Measurements from ENCODE around the gene NFIX. TPM values are rescaled to one million over a fixed set of nuclear protein-coding genes. Genes with fewer than 3 reads are reported as not detected.

The NFIX gene
- polyA plus RNA-seq, 1 donor from 2014 or later: 0.09 TPM

GRCh38 chr19:13005253-13005652, 10.0 kb downstream of the NFIX start:
- H3K4me3 Mint-ChIP-seq: no peak overlapping the region
- peaks cover under 1% of the 10 kb centered on the region for H3K36me3 Mint-ChIP-seq
- H3K27me3 Mint-ChIP-seq: peaks cover 23% of the 10 kb centered on the region
- no peaks in the 10 kb centered on the region for H3K9me3 Mint-ChIP-seq
- H3K27ac Mint-ChIP-seq: peak overlapping the region in 2 of 3 donors; percentile 9 to 42
- H3K4me1 Mint-ChIP-seq: peaks cover 0 to 4% (median 0%) of the 10 kb centered on the region in 3 donors

- peaks cover 0 to 4% (median 0%) of the 10 kb centered on the region in 3 donors for H3K4me1 Mint-ChIP-seq
- H3K36me3 Mint-ChIP-seq: no peaks in the 10 kb centered on the region
- H3K27me3 Mint-ChIP-seq: peaks cover 28% of the 10 kb centered on the region
- no peak overlapping the region for H3K27ac Mint-ChIP-seq
- H3K4me3 Mint-ChIP-seq: peak overlapping the region in 1 of 4 donors; percentile 27
- no peaks in the 10 kb centered on the region for H3K9me3 Mint-ChIP-seq
Measured at GRCh38 chr19:13005861-13006370, 10.6 kb downstream of the NFIX start.

- Mint-ChIP-seq H3K4me1 (peaks cover 0 to 4% (median 0%) of the 10 kb centered on the region in 3 donors), H3K4me3 (no peak overlapping the region), H3K36me3 (peaks cover 2% of the 10 kb centered on the region), H3K9me3 (no peaks in the 10 kb centered on the region), H3K27me3 (peaks cover 35% of the 10 kb centered on the region), H3K27ac (no peak overlapping the region)
Measured at GRCh38 chr19:13006431-13007281, 11.4 kb downstream of the NFIX start.

- Mint-ChIP-seq H3K27ac (no peak overlapping the region), H3K9me3 (no peaks in the 10 kb centered on the region), H3K36me3 (peaks cover 2% of the 10 kb centered on the region), H3K4me1 (peaks cover 0 to 4% (median 0%) of the 10 kb centered on the region in 3 donors), H3K4me3 (no peak overlapping the region), H3K27me3 (peaks cover 36% of the 10 kb centered on the region)
Measured at GRCh38 chr19:13007292-13008045, 12.2 kb downstream of the NFIX start.

- Mint-ChIP-seq H3K27me3 (peaks cover 47% of the 10 kb centered on the region), H3K27ac (peak overlapping the region in 2 of 3 donors; percentile 14 to 65), H3K36me3 (peaks cover 2% of the 10 kb centered on the region), H3K4me3 (peak overlapping the region in 2 of 4 donors; percentile 41 to 52), H3K9me3 (no peaks in the 10 kb centered on the region), H3K4me1 (peaks cover 7 to 8% (median 8%) of the 10 kb centered on the region in 3 donors)
Measured at GRCh38 chr19:13008926-13009787, 13.9 kb downstream of the NFIX start.

- H3K4me1 Mint-ChIP-seq: peaks cover 8 to 13% (median 10%) of the 10 kb centered on the region in 3 donors
- no peak overlapping the region for H3K4me3 Mint-ChIP-seq
- H3K27ac Mint-ChIP-seq: peak overlapping the region in 2 of 3 donors; percentile 50 to 78
Measured at GRCh38 chr19:13010038-13010991, 15.0 kb downstream of the NFIX start.

GRCh38 chr19:13010992-13011652, 15.8 kb downstream of the NFIX start:
- peak overlapping the region in 1 of 3 donors; percentile 78 for H3K27ac Mint-ChIP-seq
- no peaks in the 10 kb centered on the region for H3K9me3 Mint-ChIP-seq
- H3K4me3 Mint-ChIP-seq: peak overlapping the region in 2 of 4 donors; percentile 9 to 75
- H3K27me3 Mint-ChIP-seq: peaks cover 59% of the 10 kb centered on the region
- H3K36me3 Mint-ChIP-seq: peaks cover 2% of the 10 kb centered on the region
- H3K4me1 Mint-ChIP-seq: peaks cover 8 to 13% (median 10%) of the 10 kb centered on the region in 3 donors

More at GRCh38 chr19:13010038-13010991, 15.0 kb downstream of the NFIX start:
- peaks cover 2% of the 10 kb centered on the region for H3K36me3 Mint-ChIP-seq
- H3K9me3 Mint-ChIP-seq: no peaks in the 10 kb centered on the region
- H3K27me3 Mint-ChIP-seq: peaks cover 55% of the 10 kb centered on the region

- Mint-ChIP-seq H3K27me3 (peaks cover 61% of the 10 kb centered on the region), H3K36me3 (peaks cover 2% of the 10 kb centered on the region), H3K27ac (peak overlapping the region in 2 of 3 donors; percentile 50 to 78), H3K4me1 (peaks cover 8 to 18% (median 11%) of the 10 kb centered on the region in 3 donors), H3K9me3 (no peaks in the 10 kb centered on the region), H3K4me3 (peak overlapping the region in 1 of 4 donors; percentile 12)
Measured at GRCh38 chr19:13011653-13012389, 16.5 kb downstream of the NFIX start.

GRCh38 chr19:13012390-13012689, 17.1 kb downstream of the NFIX start:
- H3K9me3 Mint-ChIP-seq: no peaks in the 10 kb centered on the region
- peaks cover 2% of the 10 kb centered on the region for H3K36me3 Mint-ChIP-seq
- peaks cover 65% of the 10 kb centered on the region for H3K27me3 Mint-ChIP-seq
- H3K4me3 Mint-ChIP-seq: peak overlapping the region in 3 of 4 donors; percentile 77 to 93 (median 92)
- H3K4me1 Mint-ChIP-seq: peaks cover 8 to 20% (median 12%) of the 10 kb centered on the region in 3 donors
- H3K27ac Mint-ChIP-seq: peak overlapping the region; percentile 47 to 86 (median 78)

GRCh38 chr19:13012690-13013608, 17.7 kb downstream of the NFIX start:
- Mint-ChIP-seq H3K4me1 (peaks cover 11 to 20% (median 12%) of the 10 kb centered on the region in 3 donors), H3K27me3 (peaks cover 67% of the 10 kb centered on the region), H3K4me3 (peak overlapping the region; percentile 77 to 93 (median 87)), H3K9me3 (no peaks in the 10 kb centered on the region), H3K27ac (peak overlapping the region; percentile 47 to 86 (median 78)), H3K36me3 (peaks cover 2% of the 10 kb centered on the region)

GRCh38 chr19:13013649-13014048, 18.4 kb downstream of the NFIX start:
- H3K36me3 Mint-ChIP-seq: peaks cover 2% of the 10 kb centered on the region
- peak overlapping the region; percentile 74 to 93 (median 84) for H3K4me3 Mint-ChIP-seq
- peaks cover 64% of the 10 kb centered on the region for H3K27me3 Mint-ChIP-seq
- no peaks in the 10 kb centered on the region for H3K9me3 Mint-ChIP-seq
- peak overlapping the region; percentile 13 to 84 (median 78) for H3K27ac Mint-ChIP-seq
- H3K4me1 Mint-ChIP-seq: peaks cover 11 to 20% (median 12%) of the 10 kb centered on the region in 3 donors

Measured in IgD-negative memory B cell (primary cell).